NCI-H1105 (cell line): ENCODE data around the gene MAPK1.
"Not testable (repeated sequence)": the region's sequence is repeated elsewhere in the genome, so short reads cannot be mapped to it uniquely, and the experiment has no call there.

Experiments
- DNase-seq: peaks from one replicate; lab custom pipeline; 2025; lab: John Stamatoyannopoulos, UW

MAPK1 gene

GRCh38 chr22:21867528-21868266 is at the start of gene MAPK1:
Gene MAPK1 (minus strand): TSS chr22:21867645. CDS start chr22:21867440, 205 bp downstream.
- DNase-seq, result peak; percentile 76

- DNase-seq, result no peak
Observed at GRCh38 chr22:21916309-21916918, 49.0 kb upstream of the MAPK1 start.

- no peak for DNase-seq
Observed at GRCh38 chr22:21915624-21916308, 48.3 kb upstream of the MAPK1 start.

- not testable (repeated sequence) for DNase-seq
Observed at GRCh38 chr22:21914033-21914642, 46.7 kb upstream of the MAPK1 start.

- DNase-seq, result not testable (repeated sequence)
Observed at GRCh38 chr22:21910367-21910766, 42.9 kb upstream of the MAPK1 start.

- no peak for DNase-seq
Observed at GRCh38 chr22:21909871-21910270, 42.4 kb upstream of the MAPK1 start.

- no peak for DNase-seq
Observed at GRCh38 chr22:21907638-21908522, 40.4 kb upstream of the MAPK1 start.

- not testable (repeated sequence) for DNase-seq
Observed at GRCh38 chr22:21905234-21905633, 37.8 kb upstream of the MAPK1 start.

GRCh38 chr22:21904250-21904789 is 36.9 kb upstream of the MAPK1 start:
- DNase-seq, result no peak

- DNase-seq, result no peak
Observed at GRCh38 chr22:21903283-21903682, 35.8 kb upstream of the MAPK1 start.

GRCh38 chr22:21902296-21903087 is 35.0 kb upstream of the MAPK1 start:
- DNase-seq, result no peak

GRCh38 chr22:21898354-21898896 is 31.0 kb upstream of the MAPK1 start:
- no peak for DNase-seq

GRCh38 chr22:21896951-21897513 is 29.6 kb upstream of the MAPK1 start:
- no peak for DNase-seq

- not testable (repeated sequence) for DNase-seq
Observed at GRCh38 chr22:21896275-21896674, 28.8 kb upstream of the MAPK1 start.

- no peak for DNase-seq
Observed at GRCh38 chr22:21894799-21895198, 27.4 kb upstream of the MAPK1 start.

- DNase-seq, result no peak
Observed at GRCh38 chr22:21889251-21889990, 22.0 kb upstream of the MAPK1 start.

GRCh38 chr22:21887841-21888240 is 20.4 kb upstream of the MAPK1 start:
- no peak for DNase-seq

GRCh38 chr22:21883930-21884329 is 16.5 kb upstream of the MAPK1 start:
- not testable (repeated sequence) for DNase-seq

- not testable (repeated sequence) for DNase-seq
Observed at GRCh38 chr22:21882754-21883333, 15.4 kb upstream of the MAPK1 start.
